ENCODE results near the gene SEPTIN7.

GRCh38 chr7:35753761-35754603 lies 46.9 kb upstream of the SEPTIN7 start:
- TF ChIP-seq POLR2A (IDR thresholded peaks at IDR 0.05) (no peak), POLR2AphosphoS5 (IDR thresholded peaks at IDR 0.05) (no peak)
- TF ChIP-seq, protein P1, sequence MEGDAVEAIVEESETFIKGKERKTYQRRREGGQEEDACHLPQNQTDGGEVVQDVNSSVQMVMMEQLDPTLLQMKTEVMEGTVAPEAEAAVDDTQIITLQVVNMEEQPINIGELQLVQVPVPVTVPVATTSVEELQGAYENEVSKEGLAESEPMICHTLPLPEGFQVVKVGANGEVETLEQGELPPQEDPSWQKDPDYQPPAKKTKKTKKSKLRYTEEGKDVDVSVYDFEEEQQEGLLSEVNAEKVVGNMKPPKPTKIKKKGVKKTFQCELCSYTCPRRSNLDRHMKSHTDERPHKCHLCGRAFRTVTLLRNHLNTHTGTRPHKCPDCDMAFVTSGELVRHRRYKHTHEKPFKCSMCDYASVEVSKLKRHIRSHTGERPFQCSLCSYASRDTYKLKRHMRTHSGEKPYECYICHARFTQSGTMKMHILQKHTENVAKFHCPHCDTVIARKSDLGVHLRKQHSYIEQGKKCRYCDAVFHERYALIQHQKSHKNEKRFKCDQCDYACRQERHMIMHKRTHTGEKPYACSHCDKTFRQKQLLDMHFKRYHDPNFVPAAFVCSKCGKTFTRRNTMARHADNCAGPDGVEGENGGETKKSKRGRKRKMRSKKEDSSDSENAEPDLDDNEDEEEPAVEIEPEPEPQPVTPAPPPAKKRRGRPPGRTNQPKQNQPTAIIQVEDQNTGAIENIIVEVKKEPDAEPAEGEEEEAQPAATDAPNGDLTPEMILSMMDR (IDR thresholded peaks at IDR 0.05): no peak
